Measurements from ENCODE around the gene ENO2. TPM values are rescaled to one million over a fixed set of nuclear protein-coding genes. Genes with fewer than 3 reads are reported as not detected.

The ENO2 gene
- polyA plus RNA-seq, 1 of the 3 experiments (the other 2 are of a cell fraction), result 50.6 TPM

DNA sequence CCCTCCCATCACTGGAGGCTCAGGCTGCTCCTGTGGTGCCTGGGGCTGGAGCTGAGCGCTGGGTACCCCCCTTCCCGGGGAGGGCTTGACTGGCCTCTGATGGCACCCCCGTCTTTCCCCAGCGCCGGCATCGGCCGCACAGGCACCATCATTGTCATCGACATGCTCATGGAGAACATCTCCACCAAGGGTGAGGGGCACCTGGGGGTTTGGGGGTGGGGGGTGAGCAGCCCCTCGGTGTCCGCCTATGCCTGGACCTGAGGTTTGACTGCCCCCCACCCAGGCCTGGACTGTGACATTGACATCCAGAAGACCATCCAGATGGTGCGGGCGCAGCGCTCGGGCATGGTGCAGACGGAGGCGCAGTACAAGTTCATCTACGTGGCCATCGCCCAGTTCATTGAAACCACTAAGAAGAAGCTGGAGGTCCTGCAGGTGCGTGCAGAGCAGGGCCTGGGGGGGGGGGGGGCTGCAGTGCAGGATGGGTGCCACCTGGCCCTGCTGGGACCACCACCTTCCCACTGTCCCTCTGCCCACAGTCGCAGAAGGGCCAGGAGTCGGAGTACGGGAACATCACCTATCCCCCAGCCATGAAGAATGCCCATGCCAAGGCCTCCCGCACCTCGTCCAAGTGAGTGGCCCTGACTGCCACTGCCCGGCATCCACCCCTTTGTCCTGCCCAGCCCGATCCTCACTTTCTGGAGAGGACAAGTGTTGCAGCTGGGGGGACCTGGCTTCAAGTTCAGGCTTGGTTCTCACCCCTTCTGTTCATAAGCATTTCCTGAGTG, 45.6 kb downstream of the ENO2 start:
- H3K4me3 ChIP-seq (ENCODE audit: low read depth in 2 of 2, low read length in 1 of 2), result no peak overlapping the region
- WGBS (ENCODE audit: low lambda C conversion rate), result 70% methylated on average over 12 of the region's 26 CpGs
- H3K36me3 ChIP-seq (replicated peaks in 1 of 2; ENCODE audit: control insufficient read depth in 1 of 2, insufficient read depth in 2 of 2, low read length in 1 of 2), result peaks cover 0 to 9% of the 10 kb centered on the region in 2 experiments
- H2AFZ ChIP-seq (ENCODE audit: low read depth), result no peak overlapping the region
- no peak overlapping the region for H3K9ac ChIP-seq
- no peaks in the 10 kb centered on the region for H3K9me2 ChIP-seq
- H4K20me1 ChIP-seq (ENCODE audit: insufficient read depth), result no peaks in the 10 kb centered on the region
- H3K4me2 ChIP-seq, result no peak overlapping the region
- H3K4me1 ChIP-seq (ENCODE audit: control insufficient read depth in 1 of 2, insufficient read depth in 2 of 2, low read depth in 1 of 2, low read length in 1 of 2), result peaks cover 0 to 8% of the 10 kb centered on the region in 2 experiments; a peak in 2 of 4 replicates
- no peaks in the 10 kb centered on the region for H3K79me2 ChIP-seq (ENCODE audit: insufficient read depth)
- CTCF ChIA-PET, result interaction anchor here (0.7 to 8.0 kb wide), 4 partner anchors 15 to 153 kb away, joined by 3 to 114 read pairs (median 33); partner anchors contain the start of genes C12orf57 and RNU7-1
- H3K27me3 ChIP-seq (ENCODE audit: insufficient read depth), result no peaks in the 10 kb centered on the region
- TF ChIP-seq CHD2 (IDR thresholded peaks at IDR 0.05; ENCODE audit: low read length, partially characterized antibody) (no peak), ELF1 (IDR thresholded peaks at IDR 0.05) (no peak), GABPA (IDR thresholded peaks at IDR 0.05; ENCODE audit: low read depth) (no peak), RCOR1 (IDR thresholded peaks at IDR 0.05; ENCODE audit: low read length) (no peak), NRF1 (IDR thresholded peaks at IDR 0.05; ENCODE audit: low read depth, low read length) (no peak), FOXM1 (IDR thresholded peaks at IDR 0.05; ENCODE audit: low read depth) (no peak), JUND (IDR thresholded peaks at IDR 0.05) (no peak), MEF2A (IDR thresholded peaks at IDR 0.05; ENCODE audit: borderline replicate concordance, low read depth) (no peak), POLR2AphosphoS5 (IDR thresholded peaks at IDR 0.05; ENCODE audit: low read depth, low read length) (no peak), TCF12 (IDR thresholded peaks at IDR 0.05) (no peak), SIN3A (IDR thresholded peaks at IDR 0.05; ENCODE audit: borderline replicate concordance, low read depth, low read length) (no peak), RAD21 (IDR thresholded peaks at IDR 0.05; ENCODE audit: low read length) (no peak), FOXJ3 (CRISPR knock-in tag; IDR thresholded peaks at IDR 0.05) (no peak), RFX5 (IDR thresholded peaks at IDR 0.05; ENCODE audit: low read length) (no peak)
- TF ChIP-seq, protein P1, sequence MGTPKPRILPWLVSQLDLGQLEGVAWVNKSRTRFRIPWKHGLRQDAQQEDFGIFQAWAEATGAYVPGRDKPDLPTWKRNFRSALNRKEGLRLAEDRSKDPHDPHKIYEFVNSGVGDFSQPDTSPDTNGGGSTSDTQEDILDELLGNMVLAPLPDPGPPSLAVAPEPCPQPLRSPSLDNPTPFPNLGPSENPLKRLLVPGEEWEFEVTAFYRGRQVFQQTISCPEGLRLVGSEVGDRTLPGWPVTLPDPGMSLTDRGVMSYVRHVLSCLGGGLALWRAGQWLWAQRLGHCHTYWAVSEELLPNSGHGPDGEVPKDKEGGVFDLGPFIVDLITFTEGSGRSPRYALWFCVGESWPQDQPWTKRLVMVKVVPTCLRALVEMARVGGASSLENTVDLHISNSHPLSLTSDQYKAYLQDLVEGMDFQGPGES (IDR thresholded peaks at IDR 0.05; ENCODE audit: low read depth, low read length), result no peak
- TF ChIP-seq, protein P2, sequence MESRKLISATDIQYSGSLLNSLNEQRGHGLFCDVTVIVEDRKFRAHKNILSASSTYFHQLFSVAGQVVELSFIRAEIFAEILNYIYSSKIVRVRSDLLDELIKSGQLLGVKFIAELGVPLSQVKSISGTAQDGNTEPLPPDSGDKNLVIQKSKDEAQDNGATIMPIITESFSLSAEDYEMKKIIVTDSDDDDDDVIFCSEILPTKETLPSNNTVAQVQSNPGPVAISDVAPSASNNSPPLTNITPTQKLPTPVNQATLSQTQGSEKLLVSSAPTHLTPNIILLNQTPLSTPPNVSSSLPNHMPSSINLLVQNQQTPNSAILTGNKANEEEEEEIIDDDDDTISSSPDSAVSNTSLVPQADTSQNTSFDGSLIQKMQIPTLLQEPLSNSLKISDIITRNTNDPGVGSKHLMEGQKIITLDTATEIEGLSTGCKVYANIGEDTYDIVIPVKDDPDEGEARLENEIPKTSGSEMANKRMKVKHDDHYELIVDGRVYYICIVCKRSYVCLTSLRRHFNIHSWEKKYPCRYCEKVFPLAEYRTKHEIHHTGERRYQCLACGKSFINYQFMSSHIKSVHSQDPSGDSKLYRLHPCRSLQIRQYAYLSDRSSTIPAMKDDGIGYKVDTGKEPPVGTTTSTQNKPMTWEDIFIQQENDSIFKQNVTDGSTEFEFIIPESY (IDR thresholded peaks at IDR 0.05; ENCODE audit: borderline replicate concordance, low read depth), result no peak
- TF ChIP-seq, protein P3, sequence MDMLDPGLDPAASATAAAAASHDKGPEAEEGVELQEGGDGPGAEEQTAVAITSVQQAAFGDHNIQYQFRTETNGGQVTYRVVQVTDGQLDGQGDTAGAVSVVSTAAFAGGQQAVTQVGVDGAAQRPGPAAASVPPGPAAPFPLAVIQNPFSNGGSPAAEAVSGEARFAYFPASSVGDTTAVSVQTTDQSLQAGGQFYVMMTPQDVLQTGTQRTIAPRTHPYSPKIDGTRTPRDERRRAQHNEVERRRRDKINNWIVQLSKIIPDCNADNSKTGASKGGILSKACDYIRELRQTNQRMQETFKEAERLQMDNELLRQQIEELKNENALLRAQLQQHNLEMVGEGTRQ (IDR thresholded peaks at IDR 0.05; ENCODE audit: borderline replicate concordance, low read depth, low read length), result no peak
- TF ChIP-seq, protein P4, sequence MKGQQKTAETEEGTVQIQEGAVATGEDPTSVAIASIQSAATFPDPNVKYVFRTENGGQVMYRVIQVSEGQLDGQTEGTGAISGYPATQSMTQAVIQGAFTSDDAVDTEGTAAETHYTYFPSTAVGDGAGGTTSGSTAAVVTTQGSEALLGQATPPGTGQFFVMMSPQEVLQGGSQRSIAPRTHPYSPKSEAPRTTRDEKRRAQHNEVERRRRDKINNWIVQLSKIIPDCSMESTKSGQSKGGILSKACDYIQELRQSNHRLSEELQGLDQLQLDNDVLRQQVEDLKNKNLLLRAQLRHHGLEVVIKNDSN (IDR thresholded peaks at IDR 0.05; ENCODE audit: borderline replicate concordance, low read depth), result no peak
- no peak overlapping the region for H3K27ac ChIP-seq (ENCODE audit: low read depth in 2 of 2, low read length in 1 of 2)
- DNase-seq, result no peak
- POLR2A ChIA-PET, result interaction anchor here (0.7 to 6.8 kb wide), 3 partner anchors 15 to 35 kb away, joined by 3 to 62 read pairs (median 3); partner anchors contain the start of genes C12orf57 and RNU7-1
- peaks cover 9% of the 10 kb centered on the region for H3F3A ChIP-seq (replicated peaks; ENCODE audit: insufficient read depth)
- no peaks in the 10 kb centered on the region for H3K9me3 ChIP-seq

Data from SK-N-SH (cell line).